ENCODE results near the gene OR2L13.
"Not testable (repeated sequence)": the region's sequence is repeated elsewhere in the genome, so short reads cannot be mapped to it uniquely, and the experiment has no call there.

Gene OR2L13

GRCh38 chr1:248094884-248095283, at the start of gene OR2L13:
Gene OR2L13, plus strand, starts transcription at chr1:248095184. Its CDS starts 4,192 bp downstream, at chr1:248099376.
- DNase-seq = no peak

GRCh38 chr1:248045209-248045608, 49.8 kb upstream of the OR2L13 start:
- DNase-seq = no peak

GRCh38 chr1:248046536-248046935, 48.4 kb upstream of the OR2L13 start, which contains the start of gene OR2L3:
Gene OR2L3, plus strand, starts transcription at chr1:248046836. Its CDS starts 13,846 bp downstream, at chr1:248060682.
- DNase-seq = no peak

GRCh38 chr1:248047008-248047407, 48.0 kb upstream of the OR2L13 start:
- DNase-seq = no peak

GRCh38 chr1:248054671-248055070, 40.3 kb upstream of the OR2L13 start:
- DNase-seq = no peak

GRCh38 chr1:248055261-248055660, 39.7 kb upstream of the OR2L13 start:
- DNase-seq = no peak

- no peak for DNase-seq
Observed at GRCh38 chr1:248065071-248065470, 29.9 kb upstream of the OR2L13 start.

- DNase-seq = no peak
Observed at GRCh38 chr1:248065604-248066003, 29.4 kb upstream of the OR2L13 start.

- not testable (repeated sequence) for DNase-seq
Observed at GRCh38 chr1:248083864-248084263, 11.1 kb upstream of the OR2L13 start.

- no peak for DNase-seq
Observed at GRCh38 chr1:248098529-248098928, 3.5 kb downstream of the OR2L13 start.

- no peak for DNase-seq
Observed at GRCh38 chr1:248102847-248103246, 7.9 kb downstream of the OR2L13 start.

- DNase-seq = no peak
Observed at GRCh38 chr1:248111157-248111556, 16.2 kb downstream of the OR2L13 start.

GRCh38 chr1:248114890-248115289, 19.9 kb downstream of the OR2L13 start:
- DNase-seq = no peak

- no peak for DNase-seq
Observed at GRCh38 chr1:248127653-248128052, 32.7 kb downstream of the OR2L13 start.

GRCh38 chr1:248136811-248137210, 41.8 kb downstream of the OR2L13 start:
- no peak for DNase-seq

GRCh38 chr1:248140846-248141245, 45.9 kb downstream of the OR2L13 start:
- no peak for DNase-seq

GRCh38 chr1:248143311-248143710, 48.3 kb downstream of the OR2L13 start:
- no peak for DNase-seq

GRCh38 chr1:248144513-248145198, 49.7 kb downstream of the OR2L13 start, which contains the start of gene OR2M5:
Gene OR2M5, plus strand, starts transcription at chr1:248145148. Its CDS starts 0 bp downstream, at chr1:248145148.
- DNase-seq = no peak

Measured in stimulated activated CD8-positive, alpha-beta memory T cell treated with anti-CD3 and anti-CD28 coated beads, Interleukin-4, amount 100 ng/mL, for 48 hours (primary cell).